Stimulated activated naive CD8-positive, alpha-beta T cell treated with anti-CD3 and anti-CD28 coated beads, Interleukin-15, Interleukin-2, amounts not matched to agents 100 ng/mL and 50 ng/mL, for 24 hours (primary cell): ENCODE data around the gene NDEL1.
A peak's percentile ranks its signal among the peaks of the same experiment; 100 is the strongest.

Source experiments
- H3K27ac Mint-ChIP-seq: one replicate; pipeline ENCODE4 v1.8.0; 2021; ENCODE audit warnings: mild to moderate bottlenecking, mixed read lengths
- H3K27me3 Mint-ChIP-seq: one replicate; pipeline ENCODE4 v1.8.0; 2021; ENCODE audit warnings: mixed read lengths
- H3K36me3 Mint-ChIP-seq: one replicate; pipeline ENCODE4 v1.8.0; 2021; ENCODE audit warnings: low read depth, mixed read lengths
- H3K4me1 Mint-ChIP-seq: one replicate; pipeline ENCODE4 v1.8.0; 2021; ENCODE audit warnings: low read depth, mixed read lengths
- H3K4me3 Mint-ChIP-seq: one replicate; pipeline ENCODE4 v1.8.0; 2021; ENCODE audit warnings: mild to moderate bottlenecking, mixed read lengths
- H3K9me3 Mint-ChIP-seq: one replicate; pipeline ENCODE4 v1.8.0; 2021; ENCODE audit warnings: mixed read lengths

NDEL1 gene

DNA sequence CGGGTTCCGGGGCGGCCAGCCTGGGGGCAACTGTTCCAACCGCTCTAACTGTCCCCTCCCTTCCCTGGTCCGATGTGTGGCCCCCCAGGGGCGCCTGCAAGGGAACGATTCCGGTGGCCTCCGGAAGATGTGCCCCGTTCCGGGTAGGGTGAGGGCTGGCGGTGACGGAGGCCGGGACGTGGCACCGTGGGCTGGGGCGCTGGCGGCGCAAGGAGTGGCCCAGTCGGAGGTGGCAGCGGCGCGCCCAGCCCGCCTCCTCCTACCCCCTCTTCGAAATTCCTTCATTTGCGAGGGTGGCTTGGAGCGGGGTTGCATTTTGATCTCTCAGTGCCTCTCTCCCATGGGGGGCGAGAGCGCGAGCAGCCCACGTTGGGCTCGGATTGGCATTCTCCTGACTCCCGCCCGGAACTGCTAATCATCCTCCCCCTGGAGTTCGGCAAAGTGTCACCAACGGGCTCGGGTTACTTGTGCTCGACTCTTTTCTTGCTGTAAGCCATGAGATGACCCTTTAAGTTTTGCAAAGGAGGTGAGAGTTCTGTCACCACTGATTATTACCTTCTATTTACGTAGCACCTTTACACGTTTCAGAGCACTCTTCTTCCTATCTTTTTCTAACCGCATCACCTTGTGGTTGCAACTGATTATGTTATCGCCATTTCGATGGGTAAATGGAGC is 622 bp downstream of the NDEL1 start:
- H3K4me1 Mint-ChIP-seq: peaks cover 42% of the 10 kb centered on the region
- peaks cover 17% of the 10 kb centered on the region for H3K36me3 Mint-ChIP-seq
- H3K27ac Mint-ChIP-seq: peak overlapping the region; percentile 94
- peak overlapping the region; percentile 94 for H3K4me3 Mint-ChIP-seq
- no peaks in the 10 kb centered on the region for H3K27me3 Mint-ChIP-seq
- no peaks in the 10 kb centered on the region for H3K9me3 Mint-ChIP-seq

DNA sequence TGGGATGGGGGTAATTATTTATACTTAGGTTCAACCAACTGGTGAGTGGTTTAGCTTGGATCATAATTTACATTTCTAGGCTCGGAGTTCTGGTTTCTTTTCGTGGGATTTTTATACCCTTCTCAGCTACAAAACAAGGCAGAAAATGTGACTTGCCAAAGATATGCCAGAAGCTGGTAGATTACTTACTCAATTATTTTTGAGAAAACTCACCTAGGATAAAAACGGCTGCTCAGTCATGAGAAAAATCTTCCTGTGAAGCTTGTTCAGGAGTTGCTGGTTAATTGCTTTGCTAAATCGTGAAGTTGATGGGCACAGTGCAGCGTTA is 1.1 kb downstream of the NDEL1 start:
- Mint-ChIP-seq H3K4me3 (peak overlapping the region; percentile 94), H3K4me1 (peaks cover 47% of the 10 kb centered on the region), H3K36me3 (peaks cover 17% of the 10 kb centered on the region), H3K9me3 (no peaks in the 10 kb centered on the region), H3K27ac (peak overlapping the region; percentile 94), H3K27me3 (no peaks in the 10 kb centered on the region)

DNA sequence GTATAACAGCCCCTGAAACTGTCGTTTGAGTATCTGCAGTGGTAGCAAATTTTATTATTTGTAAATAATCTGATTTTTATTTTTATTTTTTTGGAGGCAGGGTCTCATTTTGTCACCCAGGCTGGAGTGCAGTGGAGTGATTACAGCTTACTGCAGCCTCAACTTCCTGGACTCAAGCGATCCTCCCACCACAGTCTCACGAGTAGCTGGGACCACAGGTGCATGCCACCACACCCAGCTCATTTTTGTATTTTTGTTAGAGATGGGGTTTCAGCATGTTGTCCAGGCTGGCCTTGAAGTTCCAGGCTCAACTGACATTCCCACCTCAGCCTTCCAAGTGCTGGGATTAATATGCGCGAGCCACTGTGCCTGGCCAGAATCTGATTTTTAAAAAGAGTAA is 2.8 kb downstream of the NDEL1 start:
- Mint-ChIP-seq H3K9me3 (no peaks in the 10 kb centered on the region), H3K27ac (no peak overlapping the region), H3K4me1 (peaks cover 60% of the 10 kb centered on the region), H3K4me3 (no peak overlapping the region), H3K36me3 (peaks cover 30% of the 10 kb centered on the region), H3K27me3 (no peaks in the 10 kb centered on the region)

DNA sequence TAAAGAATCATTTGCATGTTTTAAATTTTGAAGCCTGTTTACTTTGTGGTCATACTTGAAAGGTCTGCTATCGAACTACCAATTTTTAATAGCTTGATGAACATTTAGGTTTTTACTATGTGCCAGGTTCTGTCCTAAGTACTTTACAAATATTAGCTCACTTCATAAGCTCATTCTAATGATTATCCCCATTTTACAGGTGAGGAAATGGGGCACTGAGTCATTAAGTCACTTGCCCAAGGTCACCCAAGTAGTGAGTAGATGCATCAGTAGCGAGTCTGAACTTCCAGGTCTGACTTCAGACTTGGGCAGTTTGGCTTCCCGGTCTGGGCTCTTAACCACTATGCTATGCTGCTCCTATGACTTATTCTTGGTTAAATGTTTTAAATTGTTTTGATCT is 4.0 kb downstream of the NDEL1 start:
- peak overlapping the region; percentile 47 for H3K27ac Mint-ChIP-seq

DNA sequence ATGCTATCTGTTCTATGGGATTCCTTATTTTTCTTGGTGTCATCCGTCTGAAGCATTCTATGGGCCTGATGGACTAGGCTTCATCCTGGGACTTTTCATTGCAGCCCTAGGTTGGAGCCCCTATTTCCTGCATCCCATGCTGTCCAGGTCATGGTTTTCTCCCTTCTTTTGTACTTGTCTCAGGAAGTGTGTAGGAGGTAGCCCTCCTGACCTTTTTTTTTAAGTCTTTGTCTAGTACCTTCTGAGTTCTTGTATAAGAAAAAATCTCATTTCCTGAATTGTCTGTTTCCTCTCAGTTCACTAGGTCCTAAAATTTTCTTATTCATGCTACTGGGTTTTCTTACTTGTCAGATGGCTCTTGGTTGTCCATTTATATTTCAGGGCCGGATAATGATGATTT is 6.0 kb downstream of the NDEL1 start:
- peak overlapping the region; percentile 54 for H3K27ac Mint-ChIP-seq

More for the DNA sequence above, 4.0 kb downstream of the NDEL1 start:
- peaks cover 42% of the 10 kb centered on the region for H3K36me3 Mint-ChIP-seq
- H3K4me1 Mint-ChIP-seq: peaks cover 66% of the 10 kb centered on the region
- H3K27me3 Mint-ChIP-seq: no peaks in the 10 kb centered on the region
- H3K9me3 Mint-ChIP-seq: no peaks in the 10 kb centered on the region
- H3K4me3 Mint-ChIP-seq: no peak overlapping the region

DNA sequence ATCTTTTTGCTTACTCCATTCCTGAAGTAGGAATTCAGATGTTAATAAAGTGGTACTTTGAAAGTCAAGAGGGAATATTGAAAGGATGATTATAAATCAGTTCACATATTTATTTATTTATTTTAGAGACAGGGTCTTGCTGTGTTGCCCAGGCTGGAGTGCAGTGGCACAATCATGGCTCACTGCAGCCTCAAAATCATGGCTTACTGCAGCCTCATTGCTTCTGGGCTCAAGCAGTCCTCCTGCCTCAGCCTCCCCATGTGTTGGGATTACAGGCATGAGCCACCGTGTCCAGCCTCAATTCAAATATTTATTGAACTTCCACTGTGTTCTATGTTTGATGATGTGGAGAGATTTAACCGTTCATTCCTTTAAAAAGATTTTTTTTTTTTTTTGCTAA is 6.6 kb downstream of the NDEL1 start:
- Mint-ChIP-seq H3K27me3 (no peaks in the 10 kb centered on the region), H3K4me3 (no peak overlapping the region), H3K4me1 (peaks cover 60% of the 10 kb centered on the region), H3K9me3 (no peaks in the 10 kb centered on the region), H3K27ac (peak overlapping the region; percentile 54), H3K36me3 (peaks cover 64% of the 10 kb centered on the region)

More for the DNA sequence above, 6.0 kb downstream of the NDEL1 start:
- Mint-ChIP-seq H3K36me3 (peaks cover 58% of the 10 kb centered on the region), H3K9me3 (no peaks in the 10 kb centered on the region), H3K4me3 (peak overlapping the region; percentile 6), H3K4me1 (peaks cover 66% of the 10 kb centered on the region), H3K27me3 (no peaks in the 10 kb centered on the region)

DNA sequence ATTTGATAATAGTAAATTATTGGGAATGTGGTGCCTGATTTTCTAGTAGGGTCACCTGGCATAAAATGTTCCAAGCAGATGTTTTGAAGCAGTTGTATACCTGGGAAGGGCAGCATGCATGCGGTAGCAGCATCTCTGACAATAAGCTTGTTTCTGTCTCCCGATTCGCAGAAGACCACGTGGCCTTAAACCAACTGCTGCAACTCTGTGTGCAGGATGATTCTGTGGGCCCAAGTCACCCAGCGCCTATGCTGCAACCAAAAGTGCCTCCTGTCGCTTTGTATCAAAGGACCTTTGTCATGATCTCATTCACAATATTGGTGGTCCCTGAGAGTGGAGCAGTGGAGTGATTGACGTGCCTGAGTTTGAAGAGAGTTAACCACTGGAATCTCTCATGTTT is 8.1 kb downstream of the NDEL1 start:
- no peak overlapping the region for H3K4me3 Mint-ChIP-seq
- H3K9me3 Mint-ChIP-seq: no peaks in the 10 kb centered on the region
- H3K36me3 Mint-ChIP-seq: peaks cover 73% of the 10 kb centered on the region
- H3K27ac Mint-ChIP-seq: peak overlapping the region; percentile 71
- H3K27me3 Mint-ChIP-seq: no peaks in the 10 kb centered on the region
- peaks cover 45% of the 10 kb centered on the region for H3K4me1 Mint-ChIP-seq

DNA sequence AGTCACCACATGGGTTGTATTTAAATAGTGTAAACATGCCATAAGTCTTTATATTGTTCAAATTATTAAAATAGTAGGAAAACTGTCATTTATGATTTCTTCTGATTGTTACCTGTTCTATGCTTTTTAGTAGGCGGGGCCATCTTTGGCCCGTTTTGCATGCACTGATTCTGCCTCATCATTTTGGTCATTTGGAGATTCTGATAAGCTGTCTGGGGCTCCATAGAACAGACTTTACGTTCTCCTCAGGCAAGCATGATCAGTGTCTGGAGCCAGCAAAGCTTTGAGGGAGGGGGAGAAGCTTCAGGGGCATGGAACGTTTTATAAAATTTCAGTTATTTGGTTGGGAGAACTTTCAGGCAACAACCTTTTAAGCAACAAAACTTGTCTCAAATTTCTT is 8.8 kb downstream of the NDEL1 start:
- H3K36me3 Mint-ChIP-seq: peaks cover 76% of the 10 kb centered on the region
- H3K4me1 Mint-ChIP-seq: peaks cover 45% of the 10 kb centered on the region

DNA sequence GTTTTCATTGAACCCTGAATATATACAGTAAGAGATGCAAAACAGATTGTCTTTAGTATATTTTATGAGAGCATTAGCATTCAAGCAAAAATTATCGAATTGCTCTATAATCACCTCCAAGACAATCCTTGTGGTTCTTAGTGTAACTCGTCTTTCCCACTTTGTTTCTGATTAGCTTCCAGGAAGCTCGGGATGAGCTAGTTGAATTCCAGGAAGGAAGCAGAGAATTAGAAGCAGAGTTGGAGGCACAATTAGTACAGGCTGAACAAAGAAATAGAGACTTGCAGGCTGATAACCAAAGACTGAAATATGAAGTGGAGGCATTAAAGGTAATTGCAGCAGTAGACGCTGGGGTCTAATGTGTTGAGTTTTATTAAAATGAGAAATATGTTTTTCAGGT is 9.9 kb downstream of the NDEL1 start:
- H3K4me3 Mint-ChIP-seq: no peak overlapping the region
- H3K27ac Mint-ChIP-seq: no peak overlapping the region
- peaks cover 76% of the 10 kb centered on the region for H3K36me3 Mint-ChIP-seq
- H3K27me3 Mint-ChIP-seq: no peaks in the 10 kb centered on the region
- H3K9me3 Mint-ChIP-seq: no peaks in the 10 kb centered on the region
- H3K4me1 Mint-ChIP-seq: peaks cover 36% of the 10 kb centered on the region

More for the DNA sequence above, 8.8 kb downstream of the NDEL1 start:
- Mint-ChIP-seq H3K27ac (no peak overlapping the region), H3K27me3 (no peaks in the 10 kb centered on the region), H3K9me3 (no peaks in the 10 kb centered on the region), H3K4me3 (no peak overlapping the region)

DNA sequence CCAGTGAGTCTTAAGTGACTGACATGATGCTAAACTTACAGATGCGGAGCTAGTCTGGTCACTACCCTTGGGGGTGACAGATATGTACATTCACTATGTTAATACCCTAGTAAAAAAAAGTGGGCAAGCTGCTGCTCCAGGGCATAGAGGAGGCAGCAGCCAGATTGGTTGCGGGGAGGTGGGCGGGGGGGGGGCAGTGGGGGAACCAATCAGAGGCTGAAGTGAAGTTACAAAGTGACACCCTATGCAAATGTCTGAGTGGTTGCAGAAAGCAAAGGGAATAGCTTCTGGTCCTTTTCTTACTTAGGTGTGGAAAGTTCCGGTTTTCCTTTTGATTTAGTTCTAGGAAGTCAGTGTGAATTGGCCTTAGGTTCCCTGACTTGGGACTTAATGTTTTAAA is 12.1 kb downstream of the NDEL1 start:
- Mint-ChIP-seq H3K27ac (no peak overlapping the region), H3K36me3 (peaks cover 88% of the 10 kb centered on the region), H3K4me1 (peaks cover 17% of the 10 kb centered on the region), H3K27me3 (no peaks in the 10 kb centered on the region), H3K4me3 (no peak overlapping the region), H3K9me3 (no peaks in the 10 kb centered on the region)

DNA sequence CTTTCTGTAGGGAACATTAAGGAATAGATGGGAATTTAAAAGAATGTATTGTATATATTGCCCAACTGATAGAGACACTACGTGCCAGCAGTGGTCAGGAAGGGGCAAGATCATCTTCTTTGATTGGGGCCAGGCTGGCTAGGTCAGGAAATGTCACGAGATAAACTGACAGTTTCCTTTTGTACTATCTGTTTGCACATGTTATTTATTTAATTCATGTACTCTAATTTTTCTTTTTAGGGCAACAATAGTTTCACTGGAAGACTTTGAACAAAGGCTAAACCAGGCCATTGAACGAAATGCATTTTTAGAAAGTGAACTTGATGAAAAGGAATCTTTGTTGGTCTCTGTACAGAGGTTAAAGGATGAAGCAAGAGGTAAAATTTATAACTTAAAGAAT is 12.6 kb downstream of the NDEL1 start:
- H3K27me3 Mint-ChIP-seq: no peaks in the 10 kb centered on the region
- peaks cover 83% of the 10 kb centered on the region for H3K36me3 Mint-ChIP-seq

DNA sequence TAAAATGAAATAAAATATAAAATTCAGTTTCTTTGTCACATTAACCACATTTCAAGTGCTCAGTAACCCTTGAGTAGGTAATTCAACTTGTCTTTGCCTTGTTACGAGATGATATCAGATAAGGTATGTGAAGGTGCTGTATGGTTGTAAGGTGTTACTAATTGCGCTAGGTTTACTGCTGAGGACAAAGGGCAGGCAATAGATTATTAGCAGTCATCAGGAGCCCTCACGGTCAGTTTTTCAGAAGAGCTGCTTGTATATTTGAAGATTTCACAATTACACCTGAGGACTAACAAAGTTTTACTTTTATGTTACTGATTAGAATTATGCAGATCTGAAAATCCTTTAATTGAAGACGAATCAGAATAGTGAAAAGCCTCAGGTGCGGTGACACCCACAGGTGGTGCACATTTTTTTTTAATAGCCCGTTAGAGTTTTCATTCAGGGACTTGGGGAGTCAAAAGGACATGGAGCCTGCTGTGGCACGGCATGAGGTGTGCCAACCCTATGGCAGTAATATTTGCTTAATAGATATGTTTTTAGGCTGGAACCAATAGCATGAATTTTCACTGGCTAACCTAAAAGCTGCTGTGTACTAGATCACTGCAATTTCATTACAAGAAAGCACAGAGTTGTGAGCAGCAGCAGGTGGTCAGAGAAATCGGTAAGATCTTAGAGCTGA is 16.4 kb downstream of the NDEL1 start:
- no peak overlapping the region for H3K4me3 Mint-ChIP-seq
- H3K27me3 Mint-ChIP-seq: no peaks in the 10 kb centered on the region
- H3K9me3 Mint-ChIP-seq: no peaks in the 10 kb centered on the region
- peaks cover 75% of the 10 kb centered on the region for H3K36me3 Mint-ChIP-seq
- no peak overlapping the region for H3K27ac Mint-ChIP-seq
- H3K4me1 Mint-ChIP-seq: peaks cover 5% of the 10 kb centered on the region

More for the DNA sequence above, 12.6 kb downstream of the NDEL1 start:
- peaks cover 12% of the 10 kb centered on the region for H3K4me1 Mint-ChIP-seq
- no peaks in the 10 kb centered on the region for H3K9me3 Mint-ChIP-seq
- H3K4me3 Mint-ChIP-seq: no peak overlapping the region
- H3K27ac Mint-ChIP-seq: no peak overlapping the region

DNA sequence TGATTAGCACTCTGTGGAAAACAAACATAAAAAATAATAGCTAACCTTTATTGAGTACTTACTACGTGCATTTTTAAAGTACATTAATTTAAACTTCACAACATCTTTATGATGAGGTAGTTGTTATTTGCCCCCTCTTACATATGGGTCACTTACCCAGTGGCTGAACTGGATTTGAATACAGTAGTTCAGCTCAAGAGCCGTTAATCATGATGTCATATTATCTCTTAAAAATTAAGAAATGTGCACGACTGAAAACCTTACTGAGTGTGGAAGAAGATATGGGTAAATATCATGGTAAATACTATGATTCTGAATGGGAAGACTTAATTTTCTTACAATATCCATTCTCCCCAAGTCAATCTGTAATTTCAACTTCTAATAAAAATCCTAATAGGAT is 17.6 kb downstream of the NDEL1 start:
- Mint-ChIP-seq H3K4me3 (no peak overlapping the region), H3K4me1 (peaks cover 10% of the 10 kb centered on the region), H3K27ac (no peak overlapping the region), H3K36me3 (peaks cover 78% of the 10 kb centered on the region), H3K9me3 (no peaks in the 10 kb centered on the region), H3K27me3 (no peaks in the 10 kb centered on the region)

DNA sequence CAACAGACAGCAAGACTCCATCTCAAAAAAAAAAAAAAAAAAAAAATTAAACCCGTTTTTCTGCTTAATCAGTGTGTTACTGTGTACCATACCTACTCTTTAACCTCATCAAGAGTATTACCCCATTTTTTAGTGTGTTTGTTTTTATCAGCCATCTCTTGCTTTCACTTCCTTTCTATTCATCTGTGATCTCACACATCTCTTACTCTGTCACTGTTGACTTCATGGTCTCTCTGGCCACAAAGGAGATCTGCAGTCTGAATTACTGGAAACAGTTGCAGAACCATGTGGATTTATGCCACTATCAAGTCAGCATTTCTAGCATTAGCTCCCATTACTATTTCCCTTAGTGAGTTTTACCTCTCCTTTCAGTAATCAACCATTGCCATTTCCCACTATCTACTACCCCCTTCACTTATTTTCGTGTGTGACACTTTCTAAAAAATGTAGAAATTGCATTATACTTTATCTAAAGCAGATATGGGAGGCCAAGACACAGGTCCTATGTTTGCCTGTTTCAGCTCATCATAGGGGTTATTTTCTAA is 20.1 kb downstream of the NDEL1 start:
- Mint-ChIP-seq H3K4me3 (no peak overlapping the region), H3K36me3 (peaks cover 72% of the 10 kb centered on the region), H3K4me1 (peaks cover 6% of the 10 kb centered on the region), H3K27me3 (no peaks in the 10 kb centered on the region), H3K27ac (no peak overlapping the region), H3K9me3 (no peaks in the 10 kb centered on the region)

DNA sequence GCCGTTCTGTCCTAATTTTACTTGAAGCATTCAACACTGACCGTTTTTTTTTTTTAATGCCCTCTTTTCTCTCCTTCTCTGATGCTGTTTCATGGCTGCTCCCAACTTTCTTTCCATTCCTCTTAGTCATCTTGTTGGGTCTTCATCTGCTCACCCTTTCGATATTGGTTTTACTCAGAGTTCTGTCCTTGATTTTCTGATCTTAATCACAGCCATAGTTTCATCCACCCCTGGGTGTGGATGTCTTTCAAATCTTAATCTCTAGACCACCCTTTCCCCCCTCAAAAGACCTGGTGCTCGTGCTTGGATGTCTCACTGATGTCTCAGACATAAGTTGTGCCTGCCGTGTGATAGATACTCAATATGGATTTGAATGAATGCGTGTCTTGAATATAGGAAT is 22.4 kb downstream of the NDEL1 start:
- Mint-ChIP-seq H3K27me3 (no peaks in the 10 kb centered on the region), H3K9me3 (no peaks in the 10 kb centered on the region), H3K4me3 (no peak overlapping the region), H3K4me1 (peaks cover 6% of the 10 kb centered on the region), H3K36me3 (peaks cover 68% of the 10 kb centered on the region), H3K27ac (peak overlapping the region; percentile 46)
